ENCODE data around the gene NNT. TPM values are rescaled to one million over a fixed set of nuclear protein-coding genes. Genes with fewer than 3 reads are reported as not detected.

NNT gene
- total RNA-seq, 1 donor from 2014 or later: 120 TPM

DNA sequence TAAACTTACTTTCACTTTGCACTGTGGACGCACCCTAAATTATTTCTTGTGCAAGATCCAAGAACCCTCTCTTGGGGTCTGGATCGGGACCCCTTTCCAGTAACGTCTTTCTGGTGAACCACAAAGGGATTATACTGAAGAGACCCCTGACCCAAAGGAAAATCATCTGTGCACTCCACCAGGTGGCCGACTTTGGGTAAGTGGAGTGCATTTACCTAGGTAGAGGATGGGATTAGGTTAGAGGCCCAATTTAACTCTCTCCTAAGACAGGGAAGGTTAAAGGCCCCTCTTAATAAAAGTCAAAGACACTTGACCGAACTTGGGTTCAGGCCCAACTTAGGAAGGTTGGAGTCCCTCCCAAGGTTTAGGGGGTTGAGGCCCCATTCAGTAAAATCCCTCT is 37.9 kb upstream of the NNT start:
- Mint-ChIP-seq H3K27ac (ENCODE audit: unreplicated experiment) (no peak overlapping the region), H3K27me3 (ENCODE audit: low read depth) (no peaks in the 10 kb centered on the region), H3K4me1 (ENCODE audit: low read depth) (peaks cover 22% of the 10 kb centered on the region), H3K4me3 (ENCODE audit: unreplicated experiment) (no peak overlapping the region), H3K9me3 (ENCODE audit: low read depth) (no peaks in the 10 kb centered on the region), H3K36me3 (ENCODE audit: low read depth) (no peaks in the 10 kb centered on the region)
- no peak for TF ChIP-seq CTCF (IDR thresholded peaks at IDR 0.05)
- DNase-seq (ENCODE audit: low spot score): no peak

DNA sequence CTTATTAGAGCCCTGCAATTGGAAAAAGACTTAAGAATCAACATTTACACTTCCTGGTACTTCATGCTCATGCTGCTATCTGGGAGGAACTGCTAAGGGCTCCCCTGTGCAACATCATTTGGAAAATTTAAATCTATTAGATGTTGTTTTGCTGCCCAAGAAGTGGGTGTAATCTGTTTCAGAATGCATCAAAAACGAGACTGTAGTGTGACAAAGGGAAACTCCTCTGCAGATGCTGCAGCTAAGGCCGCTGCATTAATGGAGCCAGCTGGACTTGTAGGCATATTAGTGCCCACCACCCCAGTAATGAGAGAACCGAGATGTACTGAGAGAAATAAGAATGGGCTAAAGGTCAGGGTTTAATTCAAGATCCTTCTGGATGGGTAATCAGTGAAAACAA is 35.0 kb upstream of the NNT start:
- Mint-ChIP-seq H3K27me3 (ENCODE audit: low read depth) (no peaks in the 10 kb centered on the region), H3K9me3 (ENCODE audit: low read depth) (no peaks in the 10 kb centered on the region), H3K36me3 (ENCODE audit: low read depth) (no peaks in the 10 kb centered on the region), H3K27ac (ENCODE audit: unreplicated experiment) (no peak overlapping the region), H3K4me3 (ENCODE audit: unreplicated experiment) (no peak overlapping the region), H3K4me1 (ENCODE audit: low read depth) (peaks cover 27% of the 10 kb centered on the region)
- no peak for TF ChIP-seq CTCF (IDR thresholded peaks at IDR 0.05)
- DNase-seq (ENCODE audit: low spot score): no peak

GRCh38 chr5:43569236-43569746 is 33.7 kb upstream of the NNT start:
- Mint-ChIP-seq H3K27me3 (ENCODE audit: low read depth) (no peaks in the 10 kb centered on the region), H3K4me1 (ENCODE audit: low read depth) (peaks cover 24% of the 10 kb centered on the region), H3K36me3 (ENCODE audit: low read depth) (no peaks in the 10 kb centered on the region), H3K4me3 (ENCODE audit: unreplicated experiment) (no peak overlapping the region), H3K9me3 (ENCODE audit: low read depth) (no peaks in the 10 kb centered on the region), H3K27ac (ENCODE audit: unreplicated experiment) (no peak overlapping the region)
- DNase-seq (ENCODE audit: low spot score): no peak
- TF ChIP-seq CTCF (IDR thresholded peaks at IDR 0.05): no peak

DNA sequence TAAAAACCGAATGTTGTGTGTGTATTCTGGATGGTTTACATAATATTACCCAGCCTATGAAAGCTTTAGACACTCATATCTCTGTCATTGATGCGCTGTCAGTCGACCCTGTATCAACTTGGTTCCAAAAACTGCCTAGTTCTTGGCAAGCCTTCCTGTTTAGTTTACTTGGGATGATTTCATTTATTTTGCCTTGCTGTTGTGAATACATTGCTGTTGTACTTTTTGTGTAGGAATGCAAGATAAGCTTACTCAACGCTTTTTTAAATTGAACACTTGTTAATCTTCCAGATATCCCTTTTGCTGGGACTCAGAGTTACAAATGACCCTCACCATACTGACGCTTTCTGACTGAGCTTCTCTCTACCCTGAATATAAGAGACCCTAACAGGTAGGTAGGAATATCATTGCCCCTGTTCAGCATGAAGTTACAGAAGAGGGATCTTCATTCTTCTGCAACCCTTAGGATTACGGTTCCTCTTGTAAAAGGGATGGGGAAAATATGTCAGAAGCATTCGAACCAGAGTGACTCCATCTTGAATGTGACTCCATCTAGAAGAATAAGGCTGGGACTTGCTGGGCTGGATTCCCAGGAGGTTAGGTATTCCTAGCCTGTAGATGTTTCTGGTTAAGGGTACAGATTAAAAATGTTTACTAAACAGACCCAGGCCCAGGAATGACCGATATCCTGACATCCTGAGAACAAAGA is 32.4 kb upstream of the NNT start:
- TF ChIP-seq CTCF (IDR thresholded peaks at IDR 0.05): no peak
- no peak for DNase-seq (ENCODE audit: low spot score)
- no peak overlapping the region for H3K27ac Mint-ChIP-seq (ENCODE audit: unreplicated experiment)
- no peaks in the 10 kb centered on the region for H3K36me3 Mint-ChIP-seq (ENCODE audit: low read depth)
- no peaks in the 10 kb centered on the region for H3K9me3 Mint-ChIP-seq (ENCODE audit: low read depth)
- no peak overlapping the region for H3K4me3 Mint-ChIP-seq (ENCODE audit: unreplicated experiment)
- peaks cover 24% of the 10 kb centered on the region for H3K4me1 Mint-ChIP-seq (ENCODE audit: low read depth)
- H3K27me3 Mint-ChIP-seq (ENCODE audit: low read depth): no peaks in the 10 kb centered on the region

- DNase-seq (ENCODE audit: low spot score): no peak
- Mint-ChIP-seq H3K9me3 (ENCODE audit: low read depth) (no peaks in the 10 kb centered on the region), H3K4me3 (ENCODE audit: unreplicated experiment) (no peak overlapping the region), H3K27me3 (ENCODE audit: low read depth) (no peaks in the 10 kb centered on the region), H3K27ac (ENCODE audit: unreplicated experiment) (no peak overlapping the region), H3K36me3 (ENCODE audit: low read depth) (peaks cover 3% of the 10 kb centered on the region), H3K4me1 (ENCODE audit: low read depth) (peaks cover 24% of the 10 kb centered on the region)
- no peak for TF ChIP-seq CTCF (IDR thresholded peaks at IDR 0.05)
These were observed 31.7 kb upstream of the NNT start for GRCh38 chr5:43571237-43571636.

Measured in chondrocyte (in vitro differentiated cells).